ENCODE measurements around the gene KRTAP17-1.

- no peak for TF ChIP-seq CTCF (conservative IDR thresholded peaks at IDR 0.05; ENCODE audit: low read depth, low read length)
- no peak for TF ChIP-seq POLR2A (IDR thresholded peaks at IDR 0.05; ENCODE audit: low read depth, low read length)
- TF ChIP-seq RAD21 (IDR thresholded peaks at IDR 0.05; ENCODE audit: low read length), result no peak
- no peak for TF ChIP-seq BHLHE40 (IDR thresholded peaks at IDR 0.05; ENCODE audit: low read depth, low read length)
- no peak for TF ChIP-seq RFX5 (IDR thresholded peaks at IDR 0.05; ENCODE audit: low read depth, low read length)
- TF ChIP-seq SMC3 (IDR thresholded peaks at IDR 0.05; ENCODE audit: low read depth, low read length), result no peak
- no peak for TF ChIP-seq CEBPB (IDR thresholded peaks at IDR 0.05; ENCODE audit: low read depth, low read length)
- no peak for TF ChIP-seq RCOR1 (IDR thresholded peaks at IDR 0.05; ENCODE audit: insufficient replicate concordance, low read length)
- no peak for TF ChIP-seq FOS (IDR thresholded peaks at IDR 0.05; ENCODE audit: low read depth, low read length)
- no peak for TF ChIP-seq MXI1 (IDR thresholded peaks at IDR 0.05; ENCODE audit: borderline replicate concordance, low read depth, low read length)
- TF ChIP-seq MAZ (IDR thresholded peaks at IDR 0.05; ENCODE audit: borderline replicate concordance, low read depth, low read length), result no peak
- TF ChIP-seq CHD1 (IDR thresholded peaks at IDR 0.05; ENCODE audit: low read depth, low read length), result no peak
Measured at GRCh38 chr17:41345992-41346391, 30.5 kb upstream of the KRTAP17-1 start.
